Myocyte (in vitro differentiated cells): ENCODE results near the gene TOGARAM2. TPM values are rescaled to one million over a fixed set of nuclear protein-coding genes. Genes with fewer than 3 reads are reported as not detected.
"Not testable (repeated sequence)": the region's sequence is repeated elsewhere in the genome, so short reads cannot be mapped to it uniquely, and the experiment has no call there.

Experiments
- DNase-seq: peaks from one replicate; pipeline ENCODE4 v3.0.0-alpha.2; 2012; ENCODE audit warnings: low read depth
- total RNA-seq: library from RNA; depleted of rRNA; stranded (reverse); fragments of >200 nt; gene quantifications from 2 replicates; pipeline ENCODE4 v1.2.3, GENCODE V29; 2014

The TOGARAM2 gene
- total RNA-seq, 1 donor from 2014 or later = 1.7 TPM

GRCh38 chr2:28976584-28976983 is 4.5 kb upstream of the TOGARAM2 start:
- DNase-seq = peak; percentile 92

- no peak for DNase-seq
Observed at GRCh38 chr2:28977176-28977875, 3.8 kb upstream of the TOGARAM2 start.

- DNase-seq = not testable (repeated sequence)
Observed at GRCh38 chr2:28978001-28978400, 3.1 kb upstream of the TOGARAM2 start.

GRCh38 chr2:28978606-28979005 is 2.5 kb upstream of the TOGARAM2 start:
- DNase-seq = no peak

GRCh38 chr2:28979041-28979440 is 2.1 kb upstream of the TOGARAM2 start:
- DNase-seq = no peak

- DNase-seq = no peak
Observed at GRCh38 chr2:28979576-28980366, 1.3 kb upstream of the TOGARAM2 start.

GRCh38 chr2:28980368-28981015 is 606 bp upstream of the TOGARAM2 start:
- DNase-seq = no peak

- DNase-seq = peak; percentile 17
Observed at GRCh38 chr2:28981620-28982376, 700 bp downstream of the TOGARAM2 start.

- DNase-seq = no peak
Observed at GRCh38 chr2:28982381-28982950, 1.4 kb downstream of the TOGARAM2 start.

- DNase-seq = no peak
Observed at GRCh38 chr2:28986429-28986828, 5.3 kb downstream of the TOGARAM2 start.

- no peak for DNase-seq
Observed at GRCh38 chr2:28989973-28990372, 8.9 kb downstream of the TOGARAM2 start.

- DNase-seq = no peak
Observed at GRCh38 chr2:28990445-28990844, 9.3 kb downstream of the TOGARAM2 start.

GRCh38 chr2:28991021-28991420 is 9.9 kb downstream of the TOGARAM2 start:
- DNase-seq = no peak

- no peak for DNase-seq
Observed at GRCh38 chr2:28991460-28991859, 10.4 kb downstream of the TOGARAM2 start.

GRCh38 chr2:28993206-28993960 is 12.3 kb downstream of the TOGARAM2 start:
- peak; percentile 70 for DNase-seq

- DNase-seq = no peak
Observed at GRCh38 chr2:28994074-28994473, 13.0 kb downstream of the TOGARAM2 start.

GRCh38 chr2:28994679-28995078 is 13.6 kb downstream of the TOGARAM2 start:
- DNase-seq = no peak

GRCh38 chr2:28995765-28996750 is 15.0 kb downstream of the TOGARAM2 start:
- no peak for DNase-seq

- DNase-seq = peak; percentile 51
Observed at GRCh38 chr2:28997237-28997846, 16.2 kb downstream of the TOGARAM2 start.
